SU-DHL-6 (cell line): Measurements from ENCODE around the gene KCNAB2.
"Not testable (repeated sequence)": the region's sequence is repeated elsewhere in the genome, so short reads cannot be mapped to it uniquely, and the experiment has no call there.

ENCODE experiments used
- CTCF ChIP-seq: fragments of 200-600 bp; sonication (generic); IDR thresholded peaks from one replicate; pipeline ENCODE4 v1.5.1; 2017; ENCODE audit warnings: antibody characterized with exemption, mild to moderate bottlenecking, low read length, moderate library complexity; ENCODE audit not compliant: insufficient read depth, poor library complexity, severe bottlenecking
- EZH2phosphoT487 ChIP-seq: fragments of 200-600 bp; sonication (generic), shearing (Covaris generic); conservative IDR thresholded peaks from 2 replicates; pipeline ENCODE4 v1.6.1; 2018; ENCODE audit warnings: mild to moderate bottlenecking, antibody characterized with exemption, low read length, moderate library complexity, mixed read lengths

DNA sequence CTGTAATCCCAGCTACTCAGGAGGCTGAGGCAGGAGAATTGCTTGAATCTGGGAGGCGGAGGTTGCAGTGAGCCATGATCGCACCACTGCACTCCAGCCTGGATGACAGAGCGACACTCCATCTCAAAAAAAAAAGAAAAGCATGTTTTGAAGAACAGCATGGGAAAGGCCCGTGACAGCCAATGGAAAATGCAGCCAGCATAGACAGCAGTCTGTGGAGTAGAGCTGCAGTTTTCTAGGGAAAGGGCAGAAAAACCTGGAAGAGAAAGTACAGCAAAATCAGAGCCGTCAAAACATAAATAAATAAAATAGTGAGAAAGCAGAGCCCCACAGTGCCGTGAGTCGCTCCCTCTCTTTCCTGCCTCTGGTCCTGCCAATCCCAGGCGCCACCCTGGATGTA, 31.4 kb downstream of the KCNAB2 start:
- TF ChIP-seq CTCF, EZH2phosphoT487: not testable (repeated sequence)
